CD4-positive, alpha-beta T cell (primary cell): ENCODE results near the gene HIF1AN. TPM values are rescaled to one million over a fixed set of nuclear protein-coding genes. Genes with fewer than 3 reads are reported as not detected.

Source experiments
- ATAC-seq: fragments of 200-7000 bp; cut with Tn5 transposase; one replicate; pipeline ENCODE4 v1.10.0; 2022; ENCODE audit warnings: mild to moderate bottlenecking; ENCODE audit not compliant: poor library complexity
- CTCF ChIA-PET: fragments of 350-600 bp; sonication (Branson Sonifier 250); formaldehyde crosslinking; loops from one replicate; lab custom pipeline; 2021; ENCODE audit warnings: antibody characterized with exemption, inconsistent platforms; lab: Charles Lee
- POLR2A ChIA-PET: fragments of 350-600 bp; sonication (Branson Sonifier 250); formaldehyde crosslinking; loops from one replicate; lab custom pipeline; 2021; ENCODE audit warnings: antibody characterized with exemption, inconsistent platforms; lab: Charles Lee
- DNase-seq, 14 experiments: peaks; one replicate each; pipeline ENCODE4 v3.0.0-alpha.2; 2013 to 2020; ENCODE audit warnings: mixed read lengths in 2 of 14
- H3K27ac ChIP-seq, 2 donors: one replicate each; pipeline versions ENCODE4 v1.5.1 to v1.7.0; 2013; ENCODE audit warnings: low read length in 2 of 2, low read depth in 1 of 2, mild to moderate bottlenecking in 1 of 2
- H3K27me3 ChIP-seq, 2 experiments: 1 replicate in 1 of 2; 2 replicates in 1 of 2; pipeline versions ENCODE4 v1.6.1 to v1.7.0; 2013; ENCODE audit warnings: low read length in 2 of 2, control low read depth in 1 of 2, mild to moderate bottlenecking in 1 of 2, moderate library complexity in 1 of 2; ENCODE audit not compliant: insufficient read depth in 2 of 2, control insufficient read depth in 1 of 2
- H3K36me3 ChIP-seq: one replicate; pipeline ENCODE4 v1.6.1; 2013; ENCODE audit warnings: low read length, control low read depth; ENCODE audit not compliant: insufficient read depth
- H3K4me1 ChIP-seq: one replicate; pipeline ENCODE4 v1.6.1; 2013; ENCODE audit warnings: low read length, control low read depth; ENCODE audit not compliant: insufficient read depth
- H3K4me3 ChIP-seq: one replicate; pipeline ENCODE4 v1.5.1; 2013; ENCODE audit warnings: mild to moderate bottlenecking, low read length, moderate library complexity
- H3K9me3 ChIP-seq, 2 experiments: 1 replicate in 1 of 2; 2 replicates in 1 of 2; pipeline versions ENCODE4 v1.6.1 to v1.7.0; 2013; ENCODE audit warnings: low read length in 2 of 2, mild to moderate bottlenecking in 2 of 2, control low read depth in 1 of 2, moderate library complexity in 1 of 2; ENCODE audit not compliant: control insufficient read depth in 1 of 2, insufficient read depth in 1 of 2
- H3K27ac Mint-ChIP-seq: one replicate; pipeline ENCODE4 v1.8.0; 2020; ENCODE audit warnings: mixed read lengths
- H3K27me3 Mint-ChIP-seq: one replicate; pipeline ENCODE4 v1.8.0; 2021; ENCODE audit warnings: mixed read lengths
- H3K36me3 Mint-ChIP-seq: one replicate; pipeline ENCODE4 v1.8.0; 2021; ENCODE audit warnings: low read depth, mixed read lengths
- H3K4me1 Mint-ChIP-seq: one replicate; pipeline ENCODE4 v1.8.0; 2021; ENCODE audit warnings: low read depth, mixed read lengths
- H3K4me3 Mint-ChIP-seq: one replicate; pipeline ENCODE4 v1.8.0; 2020; ENCODE audit warnings: mild to moderate bottlenecking, mixed read lengths
- H3K9me3 Mint-ChIP-seq: one replicate; pipeline ENCODE4 v1.8.0; 2020; ENCODE audit warnings: mixed read lengths
- CTCF ChIP-seq: fragments of 200-600 bp; IDR thresholded peaks from one replicate; pipeline ENCODE4 v1.8.0; 2022; ENCODE audit warnings: antibody characterized with exemption, mild to moderate bottlenecking
- intact Hi-C, 2 experiments: fragments of 100-400 bp; cut with DNase I in 1 of 2; cut with micrococcal nuclease in 1 of 2; formaldehyde crosslinking; loops; one replicate each; pipeline versions ENCODE4 v1.15.1 to v1.9.0; 2023 to 2025; cut with DNase I, micrococcal nuclease
- total RNA-seq, 174 experiments: library from RNA in 2 of 174; stranded (reverse) in 2 of 174; gene quantifications; one replicate each; pipeline ENCODE4 v1.2.3 and lab custom pipeline; 2021 to 2026

Gene HIF1AN
- total RNA-seq, 2 experiments from 2014 or later = 29.7 to 30.5 TPM

DNA sequence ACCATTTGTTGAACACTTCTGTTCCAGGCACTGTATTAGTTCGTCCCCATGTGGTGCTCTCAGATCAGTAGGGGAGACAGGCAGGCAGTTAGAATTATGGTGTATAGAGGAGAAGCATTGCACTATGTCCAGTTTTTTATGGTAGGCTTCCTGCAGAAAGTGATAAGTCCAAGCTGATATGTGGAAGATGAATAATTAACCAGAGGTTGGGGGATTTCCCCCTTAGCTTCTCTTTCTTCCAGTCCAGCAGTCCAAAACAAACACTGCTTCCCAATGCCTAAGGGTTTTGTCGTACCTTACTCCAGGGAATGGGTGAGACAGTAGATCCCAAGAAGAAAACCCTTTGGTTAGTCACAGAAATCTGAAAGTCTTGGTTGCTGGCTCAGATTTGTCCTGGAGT is 19.2 kb downstream of the HIF1AN start:
- Histone ChIP-seq H3K27me3 (no peaks in the 10 kb centered on the region), H3K4me1 (no peaks in the 10 kb centered on the region), H3K36me3 (peaks cover 21% of the 10 kb centered on the region), H3K4me3 (no peak overlapping the region), H3K27ac (no peak overlapping the region), H3K9me3 (no peaks in the 10 kb centered on the region)
- ChIA-PET POLR2A (no interaction called here), CTCF (no interaction called here)
- Mint-ChIP-seq H3K36me3 (peaks cover 57% of the 10 kb centered on the region), H3K4me1 (no peaks in the 10 kb centered on the region), H3K27me3 (no peaks in the 10 kb centered on the region), H3K4me3 (no peak overlapping the region), H3K9me3 (no peaks in the 10 kb centered on the region), H3K27ac (no peak overlapping the region)
- intact Hi-C loops = no loop called here
- ATAC-seq (no peak), DNase-seq (no peak)
- TF ChIP-seq CTCF = no peak

- H3K27ac Mint-ChIP-seq = no peak overlapping the region
- no peak overlapping the region for H3K4me3 ChIP-seq
- H3K27me3 ChIP-seq = peaks cover 0 to 14% of the 10 kb centered on the region in 2 experiments
- peaks cover 23% of the 10 kb centered on the region for H3K4me1 Mint-ChIP-seq
- peaks cover 0 to 9% of the 10 kb centered on the region in 2 experiments for H3K9me3 ChIP-seq
- peaks cover 26% of the 10 kb centered on the region for H3K36me3 Mint-ChIP-seq
- peaks cover 21% of the 10 kb centered on the region for H3K4me1 ChIP-seq
- ChIA-PET CTCF (interaction anchor here (1.6 kb wide), 1 partner anchor 15 kb away, joined by 3 read pairs; no protein-coding TSS in a partner anchor), POLR2A (interaction anchor here (2.6 kb wide), 1 partner anchor 25 kb away, joined by 10 read pairs; the partner anchor contains the start of gene HIF1AN)
- ATAC-seq (no peak), DNase-seq (no peak)
- no peak overlapping the region for H3K27ac ChIP-seq
- H3K36me3 ChIP-seq = peaks cover 13% of the 10 kb centered on the region
- H3K4me3 Mint-ChIP-seq = no peak overlapping the region
- H3K9me3 Mint-ChIP-seq = no peaks in the 10 kb centered on the region
- H3K27me3 Mint-ChIP-seq = peaks cover 32% of the 10 kb centered on the region
- intact Hi-C loops = loop anchor here (5.0 kb wide), 4 partner anchors 167 to 372 kb away; no protein-coding TSS in a partner anchor
- no peak for TF ChIP-seq CTCF
Measured at GRCh38 chr10:100560248-100560647, 24.5 kb downstream of the HIF1AN start.

DNA sequence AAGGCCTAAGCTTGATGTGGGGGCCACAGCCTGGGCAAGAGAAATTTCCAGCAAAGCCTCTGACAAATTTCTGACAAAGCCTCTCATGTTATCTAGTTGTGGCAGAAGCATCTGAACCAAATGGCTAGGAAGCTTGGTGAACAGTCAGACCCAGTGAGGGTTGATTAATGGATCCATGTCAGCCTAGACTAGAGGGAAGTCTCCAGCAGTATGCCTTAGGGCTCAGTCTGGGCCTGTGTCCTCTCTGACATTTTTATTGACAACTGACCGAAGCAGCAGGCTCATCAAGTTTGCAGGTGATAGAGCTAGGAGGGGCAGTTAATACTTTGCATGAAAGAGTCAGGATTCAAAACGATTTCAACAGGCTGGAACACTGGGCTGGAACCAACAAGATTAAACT is 25.3 kb downstream of the HIF1AN start:
- POLR2A ChIA-PET = interaction anchor here (2.6 kb wide), 1 partner anchor 25 kb away, joined by 10 read pairs; the partner anchor contains the start of gene HIF1AN
- Mint-ChIP-seq H3K4me3 (peak overlapping the region; percentile 17), H3K4me1 (peaks cover 23% of the 10 kb centered on the region), H3K27ac (no peak overlapping the region), H3K9me3 (no peaks in the 10 kb centered on the region), H3K36me3 (peaks cover 18% of the 10 kb centered on the region), H3K27me3 (peaks cover 32% of the 10 kb centered on the region)
- TF ChIP-seq CTCF = no peak
- Histone ChIP-seq H3K4me1 (peaks cover 21% of the 10 kb centered on the region), H3K27me3 (peaks cover 0 to 15% of the 10 kb centered on the region in 2 experiments), H3K27ac (no peak overlapping the region), H3K4me3 (no peak overlapping the region), H3K9me3 (peaks cover 0 to 9% of the 10 kb centered on the region in 2 experiments), H3K36me3 (peaks cover 5% of the 10 kb centered on the region)
- intact Hi-C loops = loop anchor here (5.0 kb wide), 4 partner anchors 166 to 371 kb away; no protein-coding TSS in a partner anchor
- CTCF ChIA-PET = interaction anchor here (1.5 to 1.7 kb wide), 3 partner anchors 16 to 183 kb away, joined by 3 to 11 read pairs (median 7); no protein-coding TSS in a partner anchor
- ATAC-seq (no peak), DNase-seq (no peak)
